CD4-positive, alpha-beta T cell treated with Interleukin-6 for 4 hours (primary cell): ENCODE measurements around the gene CMKLR1.

ENCODE experiments used
- DNase-seq: peaks from one replicate; pipeline ENCODE4 v3.0.0-alpha.2; 2020; ENCODE audit warnings: mixed read lengths

The CMKLR1 gene

DNA sequence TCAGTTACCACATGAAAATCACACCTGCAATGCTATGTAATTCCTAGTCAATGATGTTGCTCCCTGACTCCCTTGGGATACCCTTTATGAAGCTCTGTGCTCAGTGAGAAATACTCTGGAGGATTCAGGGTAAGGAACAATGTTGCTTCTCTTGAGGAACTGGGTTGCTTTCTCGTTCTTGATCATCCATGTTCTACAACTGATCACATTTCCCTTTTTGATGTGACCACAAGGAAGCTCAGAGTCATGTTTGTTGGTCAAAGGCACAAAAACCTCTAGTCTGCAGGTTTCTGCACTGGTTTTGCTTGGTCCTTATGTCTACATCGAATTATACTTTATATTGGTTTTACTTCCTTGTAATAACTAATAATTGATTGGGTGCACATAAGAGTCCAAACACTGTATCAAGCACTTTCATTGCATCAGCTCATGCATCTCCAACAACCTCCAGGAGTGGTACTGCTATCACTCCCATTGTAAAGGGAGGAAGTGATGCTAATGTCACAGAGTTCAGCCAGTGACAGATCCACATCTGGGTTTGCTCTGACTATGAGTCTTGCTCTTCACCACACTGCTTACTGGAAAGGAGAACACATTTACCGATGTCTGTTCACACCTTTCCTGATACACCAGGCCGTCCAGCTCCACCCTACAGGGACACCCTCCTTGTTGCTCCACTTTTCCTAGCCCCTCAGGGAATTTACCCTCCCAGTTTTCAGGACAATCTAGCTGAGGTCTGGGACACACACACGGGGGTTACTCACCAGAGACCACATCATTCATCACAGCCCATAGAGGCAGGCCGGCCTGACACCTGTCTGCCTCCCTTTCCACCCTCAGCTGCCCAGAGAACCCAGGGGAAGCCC, 41.0 kb downstream of the CMKLR1 start:
- no peak for DNase-seq

DNA sequence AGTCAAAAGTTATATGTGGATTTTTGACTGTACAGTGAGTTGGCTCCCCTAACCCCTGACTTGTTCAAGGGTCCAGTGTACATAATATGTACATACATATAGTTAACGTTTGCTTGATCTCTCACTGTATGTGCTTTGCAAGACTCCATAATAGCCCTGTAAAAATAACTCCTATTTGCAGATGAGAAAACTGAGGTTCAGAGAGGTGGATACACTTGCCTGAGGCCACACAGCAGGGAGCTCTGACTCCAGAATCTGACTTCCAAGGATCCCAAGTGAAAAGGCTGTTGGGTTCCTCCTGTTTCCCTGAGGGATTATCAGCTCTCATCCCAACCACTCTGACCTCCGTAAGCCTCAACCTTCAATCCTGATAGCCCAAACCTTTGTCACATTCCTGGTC, 41.7 kb downstream of the CMKLR1 start:
- DNase-seq = no peak

DNA sequence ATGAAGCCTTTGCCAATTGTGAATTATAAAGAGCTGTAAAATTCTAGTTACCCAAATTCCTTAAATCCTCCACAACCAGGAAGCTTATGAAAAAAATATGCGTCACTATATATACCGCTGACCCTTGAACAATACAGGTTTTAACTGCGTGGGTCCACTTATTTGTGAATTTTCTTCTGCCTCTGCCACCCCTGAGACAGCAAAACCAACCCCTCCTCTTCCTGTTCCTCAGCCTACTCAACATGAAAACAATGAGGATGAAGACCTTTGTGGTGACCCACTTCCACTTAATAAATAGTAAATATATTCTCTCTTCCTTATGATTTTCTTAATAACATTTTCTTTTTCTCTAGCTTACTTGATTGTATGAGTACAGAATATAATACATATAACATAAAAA, 42.2 kb downstream of the CMKLR1 start:
- no peak for DNase-seq

DNA sequence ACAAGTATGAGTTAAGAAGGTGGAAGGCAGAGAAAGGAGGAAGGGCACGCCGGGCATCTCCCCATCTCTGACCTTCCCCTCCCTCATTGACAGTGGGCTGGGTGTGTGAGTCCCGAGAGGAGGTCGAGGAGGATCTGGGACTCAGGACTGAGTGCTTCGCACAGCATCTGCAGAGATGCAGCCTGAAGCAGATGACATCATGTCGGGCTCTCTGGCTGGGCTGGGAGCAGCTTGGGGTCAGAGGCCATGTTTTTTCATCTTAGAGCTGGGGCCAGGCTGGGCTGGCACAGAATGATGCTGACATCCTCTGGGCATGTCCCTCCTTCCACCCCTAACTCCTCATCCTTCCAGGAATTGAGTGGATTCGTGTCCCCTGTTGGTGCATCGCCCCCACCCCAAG, 43.5 kb downstream of the CMKLR1 start:
- DNase-seq = no peak

DNA sequence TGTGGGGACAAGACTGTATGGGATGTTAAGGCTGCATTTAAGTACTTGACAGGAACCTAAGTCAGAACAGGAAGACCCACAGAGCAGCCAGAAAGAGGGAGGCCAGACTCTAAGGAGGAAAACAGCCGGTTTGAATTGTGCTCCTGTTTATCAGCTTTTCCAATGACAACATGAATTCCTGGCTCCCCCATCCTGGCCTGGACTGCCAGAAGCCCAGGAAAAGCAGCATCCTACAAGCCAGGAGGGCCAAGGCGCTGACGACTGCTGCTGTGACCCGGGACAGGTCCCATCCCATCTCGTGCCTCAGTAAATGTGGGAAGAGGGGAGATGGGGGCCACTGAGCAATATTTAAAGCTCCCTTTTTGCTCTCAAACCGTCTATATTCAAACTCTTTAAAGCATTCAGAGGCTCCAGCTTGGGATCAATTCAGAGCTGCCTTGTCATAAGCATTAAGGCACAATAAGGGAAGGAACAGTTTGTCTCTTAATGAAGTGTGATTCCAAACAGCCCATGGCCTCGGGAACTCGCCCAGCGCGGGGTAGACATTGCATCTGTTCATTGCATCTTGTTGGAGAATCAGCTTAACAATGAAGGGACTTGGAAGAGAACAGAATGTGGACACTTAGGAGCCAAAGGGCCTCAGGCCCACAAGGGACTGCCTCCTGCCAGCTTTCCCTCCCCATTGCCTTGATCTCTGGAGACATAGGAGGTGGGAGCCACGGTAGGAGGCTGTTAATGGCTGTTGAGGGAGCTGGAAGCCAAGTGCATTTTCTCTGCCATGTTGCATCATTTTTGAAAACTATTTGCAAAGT, 49.6 kb downstream of the CMKLR1 start:
- DNase-seq = no peak

DNA sequence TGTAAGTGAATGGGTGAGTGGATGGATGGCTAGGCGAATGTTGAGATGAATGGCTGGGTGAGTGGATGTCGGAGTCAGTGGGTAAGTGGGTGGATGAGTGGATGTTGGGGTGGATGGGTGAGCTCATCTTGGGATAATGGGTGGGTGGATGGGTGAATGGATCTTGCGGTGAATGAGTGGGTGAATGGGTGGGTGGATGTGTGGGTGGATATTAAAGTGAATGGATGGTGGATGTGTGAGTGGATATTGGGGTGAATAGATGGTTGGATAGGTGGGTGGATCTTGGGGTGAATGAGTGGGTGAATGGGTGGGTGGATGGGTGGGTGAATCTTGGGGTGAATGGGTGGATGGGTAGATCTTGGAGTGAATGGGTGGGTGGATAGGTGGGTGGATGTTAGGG, 51.9 kb downstream of the CMKLR1 start:
- no peak for DNase-seq

DNA sequence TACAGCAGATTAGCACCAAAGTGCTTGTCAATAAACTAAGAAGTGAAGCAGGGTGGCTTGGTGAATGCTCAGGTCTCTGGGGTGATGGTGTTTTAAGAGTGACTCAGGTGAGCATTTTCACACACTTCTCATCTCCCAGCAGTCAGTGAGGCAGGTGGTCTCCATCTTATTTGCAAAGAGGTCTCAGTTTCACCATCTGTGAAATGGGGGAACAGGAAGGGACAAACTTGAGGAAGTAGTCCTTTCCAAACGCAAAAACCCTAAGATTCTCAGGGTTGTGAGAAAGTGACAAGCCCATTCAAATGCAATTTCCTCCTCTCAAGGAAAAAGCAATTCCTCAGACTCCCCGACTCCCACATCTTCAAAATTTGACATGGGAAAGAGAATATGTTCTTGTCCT, 54.1 kb downstream of the CMKLR1 start:
- DNase-seq = no peak

DNA sequence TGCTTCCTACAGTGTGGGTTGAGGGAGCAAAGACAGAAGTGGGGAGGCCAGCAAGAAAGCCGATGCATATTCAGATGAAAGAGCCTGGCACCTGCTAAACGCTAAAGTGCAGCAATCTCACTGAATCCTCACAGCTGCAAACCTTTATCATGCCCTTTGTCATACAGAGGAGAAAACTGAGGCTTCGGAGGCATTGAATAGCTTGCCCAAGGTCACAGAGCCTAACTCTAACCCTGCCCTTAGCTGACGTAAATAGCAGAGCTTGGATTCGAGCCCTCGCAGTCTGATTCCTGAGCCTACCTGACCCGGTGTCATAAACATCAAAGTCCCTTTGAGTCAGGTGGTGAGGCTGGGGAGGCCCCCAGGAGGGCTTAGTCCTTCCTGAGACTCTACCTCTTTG, 54.9 kb downstream of the CMKLR1 start:
- no peak for DNase-seq

DNA sequence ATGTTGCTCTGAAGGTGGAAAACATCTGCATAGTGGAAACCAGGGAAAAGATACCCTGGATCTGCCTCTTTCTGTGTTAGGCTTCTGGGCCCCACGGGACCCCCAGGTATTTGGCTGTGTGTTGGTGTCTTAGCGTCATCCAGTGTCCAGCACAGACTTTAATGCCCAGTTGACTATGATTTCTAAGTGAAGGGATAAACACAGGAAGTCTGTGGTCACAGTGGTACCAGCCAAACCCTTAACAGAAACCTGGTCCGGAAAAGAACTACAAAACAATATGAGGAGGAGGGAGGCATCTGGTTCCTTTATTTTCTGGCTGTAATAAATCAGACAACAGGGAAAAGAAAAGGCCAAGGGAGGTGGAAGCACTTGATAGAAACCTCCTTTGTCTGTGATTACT, 56.4 kb downstream of the CMKLR1 start:
- DNase-seq = no peak

DNA sequence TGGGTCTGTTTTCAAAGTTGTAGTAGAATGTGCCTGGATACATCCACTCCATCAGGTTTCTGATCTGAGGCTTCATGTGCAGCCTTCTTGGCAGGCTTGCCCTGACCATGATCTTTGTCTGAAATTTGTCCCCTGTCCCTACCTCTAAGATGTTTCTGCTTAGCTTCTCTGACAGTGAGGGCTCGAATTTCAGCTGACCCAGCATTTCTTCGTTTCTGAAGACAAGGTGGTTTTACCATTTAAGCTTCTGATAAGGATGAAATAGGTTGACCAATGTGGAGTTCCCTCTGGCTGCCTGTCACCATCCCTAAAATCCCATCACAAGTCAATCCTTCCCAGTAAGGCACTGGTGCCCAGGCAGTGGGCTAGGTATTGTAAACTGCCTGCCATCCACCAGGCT, 57.0 kb downstream of the CMKLR1 start:
- no peak for DNase-seq

DNA sequence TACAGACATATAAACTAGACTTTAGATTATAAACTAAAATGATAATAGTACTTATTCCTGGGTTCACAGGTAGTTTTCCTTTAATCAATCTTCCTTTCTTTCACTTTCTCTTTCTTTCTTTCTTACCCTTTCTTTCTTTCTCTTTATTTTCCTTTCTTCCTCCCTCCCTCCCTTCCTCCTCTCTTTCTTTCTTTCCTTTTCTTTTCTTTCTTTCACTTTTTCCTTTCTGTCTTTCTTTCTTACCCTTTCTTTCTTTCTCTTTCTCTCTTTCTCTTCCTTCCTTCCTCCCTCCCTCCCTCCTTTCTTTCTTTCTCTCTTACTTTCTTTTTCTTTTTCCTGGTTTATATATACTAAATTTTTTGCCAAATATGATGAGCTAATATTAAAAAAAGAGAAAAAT, 61.5 kb downstream of the CMKLR1 start:
- no peak for DNase-seq

DNA sequence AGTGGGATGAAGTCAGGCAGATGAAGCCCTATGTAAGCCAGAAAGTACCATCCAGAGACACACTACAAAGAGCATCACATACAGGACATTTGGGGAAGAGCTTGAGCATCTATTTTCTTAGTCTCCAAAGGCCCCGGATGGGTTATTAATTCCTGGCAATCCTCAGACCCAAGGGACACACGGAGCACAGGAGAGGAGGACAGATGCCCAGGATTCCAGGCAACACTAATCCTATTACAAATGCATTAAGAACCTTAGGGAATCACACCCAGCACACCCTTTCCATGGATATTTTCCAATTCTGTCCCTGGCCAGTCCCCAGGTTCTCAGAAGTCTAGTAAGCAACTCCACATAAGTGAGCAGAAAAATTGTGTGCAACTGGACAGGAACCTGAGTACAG, 65.9 kb downstream of the CMKLR1 start:
- DNase-seq = no peak

DNA sequence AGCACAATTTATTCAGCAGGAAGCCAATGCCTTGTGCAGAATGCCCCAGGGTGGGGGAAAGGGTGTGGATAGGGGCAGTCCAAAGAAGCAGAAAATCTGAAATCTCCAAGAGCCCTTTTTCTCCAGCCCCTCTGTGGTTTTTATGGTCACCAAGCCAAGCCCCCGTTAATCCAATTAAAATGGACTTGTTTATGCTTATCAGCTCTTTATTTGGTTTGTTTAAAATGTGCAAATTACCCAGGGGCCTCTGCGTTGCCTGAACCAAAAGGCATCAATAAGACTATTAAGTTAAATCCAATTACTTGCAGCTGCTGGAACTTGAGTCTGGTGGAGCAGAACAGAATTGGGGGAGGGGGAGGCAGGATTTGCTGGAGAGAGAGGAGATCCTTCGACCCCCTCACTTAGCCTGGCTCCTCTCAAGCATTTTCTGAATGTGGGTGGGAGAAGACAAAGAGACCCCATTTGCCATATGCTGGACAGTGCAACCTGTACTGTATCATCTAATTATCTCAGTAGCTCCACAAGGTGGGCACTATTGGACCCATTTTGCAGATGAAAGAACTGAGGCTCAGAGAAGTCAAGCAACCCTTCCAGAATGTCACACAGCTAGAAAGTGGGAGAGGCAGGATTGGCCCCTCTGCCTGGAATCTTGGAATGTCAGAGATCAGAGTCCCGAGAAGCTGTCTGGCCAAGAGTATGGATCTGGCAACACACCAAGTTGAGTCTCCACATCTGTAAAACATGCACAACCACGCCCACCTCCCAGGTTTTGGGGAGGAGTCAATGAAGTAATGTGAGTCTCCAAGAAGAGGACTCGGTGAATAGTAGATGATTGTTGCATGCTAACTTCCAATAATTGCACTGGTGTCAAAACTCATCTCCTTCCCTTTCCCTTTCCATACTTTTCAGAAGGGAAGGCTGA, 66.9 kb downstream of the CMKLR1 start:
- no peak for DNase-seq

DNA sequence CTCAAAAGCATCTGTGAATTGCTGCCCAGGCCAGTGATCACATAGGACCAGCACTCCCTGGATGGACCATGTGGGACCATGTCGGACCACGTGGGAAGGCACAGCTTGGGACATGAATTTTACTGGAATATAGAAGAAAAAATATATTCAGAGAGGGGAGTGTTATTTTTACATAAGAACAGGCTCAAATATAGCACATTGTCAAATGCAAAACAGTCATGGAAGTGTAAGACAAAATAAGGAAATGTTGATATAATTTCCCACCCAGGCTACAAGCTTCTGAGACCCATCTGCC, 68.3 kb downstream of the CMKLR1 start:
- DNase-seq = no peak

DNA sequence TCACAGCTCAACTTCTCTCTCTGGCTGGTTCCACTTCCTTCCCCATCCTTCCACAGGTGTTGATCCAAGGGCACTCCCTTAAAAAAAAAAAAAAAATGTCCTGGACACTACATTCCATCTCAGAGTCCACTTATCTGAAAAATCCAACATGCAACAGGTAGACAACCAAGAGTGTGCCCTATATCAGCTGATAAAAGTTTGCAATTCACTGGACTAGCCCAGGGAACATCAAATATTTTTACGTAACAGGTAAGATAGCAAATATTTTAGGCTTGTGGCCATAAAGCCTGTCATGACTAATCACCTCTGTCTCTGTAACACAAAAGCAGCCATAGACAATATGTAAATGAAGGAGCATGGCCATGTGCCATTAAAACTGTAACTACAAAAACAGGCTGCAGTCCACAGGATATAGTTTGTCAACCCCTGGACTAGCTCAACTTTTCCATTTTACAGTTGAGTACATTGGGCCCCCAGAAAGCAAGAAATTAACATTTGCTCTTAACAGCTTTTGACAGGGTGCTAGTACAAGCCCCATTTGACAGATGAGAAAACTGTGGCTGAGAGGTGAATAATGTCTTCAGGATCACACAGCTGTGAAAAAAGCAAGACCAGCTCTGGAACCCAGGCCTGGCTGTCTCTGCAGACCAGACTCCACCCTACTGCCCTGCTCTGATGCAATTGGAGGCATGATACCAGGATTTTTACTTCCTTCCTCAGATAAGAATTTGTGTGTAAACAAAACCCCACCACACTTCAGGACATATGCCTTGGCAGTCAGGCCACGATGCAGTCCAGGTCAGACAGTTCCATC, 68.9 kb downstream of the CMKLR1 start:
- DNase-seq = no peak

DNA sequence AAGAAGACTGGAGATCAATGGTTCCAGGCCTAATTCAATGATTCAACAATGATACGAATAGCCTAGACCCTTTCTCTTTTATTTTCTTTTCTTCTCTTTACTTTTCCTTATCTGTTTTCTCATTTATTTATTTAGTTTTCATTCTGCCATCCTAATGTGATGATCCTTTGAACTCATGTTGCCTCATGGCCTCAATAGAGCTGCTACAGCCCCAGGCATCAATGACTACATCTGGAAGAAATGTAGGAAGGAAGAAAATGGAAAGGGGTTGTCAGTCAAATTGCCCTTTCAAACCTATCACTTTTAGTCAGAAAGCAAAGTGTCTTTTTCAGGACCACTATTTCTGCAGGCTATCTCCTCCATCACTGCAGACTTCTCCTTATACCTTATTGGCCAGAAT, 69.9 kb downstream of the CMKLR1 start:
- no peak for DNase-seq

DNA sequence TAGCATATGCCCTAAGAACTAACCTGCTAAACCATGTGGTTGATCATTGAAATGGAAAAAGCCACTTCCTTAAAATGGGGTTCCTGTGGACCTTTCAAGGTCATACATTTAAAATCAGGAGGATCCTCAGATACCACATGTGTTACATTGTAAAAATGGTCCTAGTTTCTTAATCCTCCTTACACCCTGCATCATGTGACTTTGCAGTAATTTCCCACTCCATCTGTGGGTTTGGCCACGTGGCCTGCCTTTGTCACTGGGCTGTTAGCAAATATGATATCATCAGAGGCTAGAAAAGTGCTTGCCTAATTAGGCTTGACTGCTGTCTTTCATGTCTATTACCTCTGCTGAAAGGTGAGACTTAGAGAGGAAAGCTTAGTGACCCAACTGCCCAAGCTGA, 70.7 kb downstream of the CMKLR1 start:
- DNase-seq = no peak

DNA sequence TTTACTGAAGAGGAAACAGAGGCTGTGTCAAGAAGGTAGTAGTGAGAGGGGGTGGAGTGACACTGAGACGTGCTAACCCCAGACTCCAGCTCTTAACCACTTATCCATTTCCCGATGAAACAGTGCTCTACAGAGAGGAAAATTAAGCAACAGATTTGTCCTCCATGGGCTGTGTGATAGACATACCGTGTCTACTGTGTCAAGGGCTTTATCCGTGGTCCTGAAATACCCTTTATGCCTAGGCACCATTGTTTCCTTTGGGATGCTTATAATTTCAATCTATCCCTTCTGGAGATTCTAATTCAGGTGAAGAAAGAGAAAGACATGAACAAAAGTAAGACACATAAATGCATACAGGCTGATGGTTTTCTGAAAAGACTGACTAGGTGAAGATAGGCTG, 71.7 kb downstream of the CMKLR1 start:
- no peak for DNase-seq

DNA sequence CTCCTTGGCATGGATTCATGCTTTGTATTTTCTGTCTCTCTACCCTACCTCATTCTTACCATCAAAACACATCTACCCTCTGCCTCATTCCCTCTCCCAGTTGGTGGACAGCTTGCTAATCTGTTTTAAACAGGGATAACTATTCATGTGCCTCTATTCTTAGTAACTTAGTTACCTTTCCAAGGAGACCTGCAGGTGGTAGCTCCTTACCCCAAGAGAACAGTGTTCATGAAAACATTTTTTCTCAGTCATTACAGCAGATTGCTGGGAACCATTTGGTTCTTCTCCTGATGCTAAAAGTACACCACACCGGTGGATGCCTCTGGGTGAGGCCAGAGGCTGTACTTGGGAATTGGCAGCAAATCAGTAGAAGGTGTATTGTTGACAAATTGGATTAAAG, 73.0 kb downstream of the CMKLR1 start:
- DNase-seq = no peak

DNA sequence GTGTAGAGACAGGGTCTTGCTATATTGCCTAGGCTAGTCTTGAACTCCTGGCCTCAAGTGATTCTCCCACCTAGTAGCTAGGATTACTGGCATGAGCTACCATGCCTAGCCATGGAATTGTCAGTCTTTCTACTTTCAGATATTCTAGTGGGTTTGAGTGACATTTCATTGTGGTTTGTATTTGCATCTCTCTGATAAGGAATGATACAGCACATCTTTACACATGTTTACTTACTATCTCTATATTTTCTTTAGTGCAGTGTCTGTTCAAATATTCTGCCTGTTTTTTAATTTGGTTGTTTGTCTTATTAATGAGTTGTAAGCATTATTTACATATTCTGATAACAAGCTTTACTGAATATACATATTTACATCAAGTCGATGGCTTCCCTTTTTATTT, 73.6 kb downstream of the CMKLR1 start:
- DNase-seq = no peak

DNA sequence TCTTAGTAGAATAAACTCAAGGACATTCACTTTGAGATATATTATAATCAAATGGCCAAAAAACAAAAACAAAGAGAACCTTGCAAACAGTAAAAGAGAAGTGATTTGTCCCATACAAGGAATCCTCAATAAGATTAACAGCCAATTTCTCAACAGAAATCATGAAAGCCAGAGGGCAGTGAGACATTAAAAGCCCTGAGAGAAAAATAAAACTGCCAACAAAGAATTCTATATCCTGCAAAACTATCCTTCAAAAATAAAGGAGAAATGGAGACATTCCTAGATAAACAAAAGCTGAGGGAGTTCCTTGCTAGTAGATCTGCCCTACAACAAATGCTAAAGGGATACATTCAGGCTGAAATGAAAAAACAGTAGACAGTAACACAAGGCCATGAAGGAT, 78.1 kb downstream of the CMKLR1 start:
- DNase-seq = no peak

DNA sequence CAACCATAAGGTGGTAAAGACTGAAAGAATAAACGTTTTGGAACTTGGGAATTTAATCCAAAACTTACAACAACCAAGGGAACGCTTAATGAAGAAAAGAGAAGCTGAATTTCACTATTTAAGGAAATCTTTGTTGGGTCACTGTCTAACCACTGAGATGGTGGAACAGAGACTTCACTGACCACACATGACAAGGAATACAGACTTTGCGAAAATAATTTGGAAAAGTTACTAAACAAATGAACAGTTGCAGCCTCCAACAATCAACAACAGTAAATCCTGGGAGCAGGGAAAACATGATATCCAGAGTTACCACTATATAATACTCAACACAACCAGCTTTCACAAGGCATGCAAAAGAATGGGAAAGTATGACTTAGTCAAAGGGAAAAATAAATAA, 79.1 kb downstream of the CMKLR1 start:
- DNase-seq = no peak
